GM18505 (cell line): ENCODE measurements around the gene EPHA10.

ENCODE experiments used
- ATAC-seq: cut with Tn5 transposase; IDR thresholded peaks from one replicate; pipeline ENCODE4 v1.9.1; 2021; ENCODE audit not compliant: unreplicated experiment
- POLR2A ChIP-seq: IDR thresholded peaks from 4 replicates; pipeline ENCODE4 v1.6.1; 2011; ENCODE audit warnings: borderline replicate concordance; ENCODE audit not compliant: insufficient read depth, insufficient read length; ENCODE audit errors: extremely low read depth

Gene EPHA10

DNA sequence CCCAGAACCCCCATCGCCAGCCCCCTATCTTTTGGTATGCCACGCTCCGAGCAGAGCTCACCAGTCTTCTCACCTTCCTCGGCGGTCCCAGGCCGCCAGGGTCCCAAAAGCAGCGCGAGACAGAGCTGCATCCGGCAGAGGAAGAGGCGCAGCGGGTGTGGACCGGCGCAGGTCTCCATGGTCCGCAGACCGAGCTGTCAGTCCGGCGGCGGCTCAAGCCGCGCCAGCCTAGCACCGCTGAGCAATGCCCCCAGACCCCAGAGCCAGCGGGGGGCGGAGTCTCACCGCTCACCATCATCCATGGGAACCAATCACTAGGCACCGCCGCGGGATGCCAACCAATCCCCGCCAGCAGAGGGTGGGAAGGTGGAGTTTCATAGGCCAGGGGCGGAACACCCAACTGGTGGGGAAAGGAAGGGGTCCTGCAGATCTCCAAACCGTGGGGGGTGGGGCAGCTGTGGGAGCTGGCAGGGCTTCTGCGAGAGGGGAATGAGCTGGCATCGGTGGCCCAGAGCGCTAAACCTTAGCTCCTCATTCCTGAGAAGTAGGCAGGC lies at the start of gene EPHA10:
Gene EPHA10, minus strand, starts transcription at position 233 of the 554 bp plus-strand sequence. Its CDS starts 54 bp downstream, at position 179.
- no peak for TF ChIP-seq POLR2A
- no peak for ATAC-seq

DNA sequence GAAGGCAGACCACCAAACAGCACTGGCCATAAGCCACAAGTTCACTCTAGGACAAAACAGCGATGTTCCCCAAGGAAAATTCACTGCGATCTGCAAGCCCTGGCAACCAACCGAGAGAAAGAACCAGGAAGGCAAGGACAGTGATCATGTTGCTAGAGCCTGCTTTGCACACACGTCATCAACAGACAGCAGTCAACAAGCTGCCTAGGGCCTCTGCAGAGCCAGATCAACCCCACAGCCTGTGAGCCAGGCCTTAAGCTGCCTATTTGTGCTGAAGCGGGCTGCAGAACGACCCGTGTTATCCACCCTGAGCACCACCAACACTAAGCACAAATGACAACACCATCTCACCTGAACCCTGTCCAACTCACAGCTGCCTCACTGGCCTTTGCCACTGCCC lies 49.3 kb upstream of the EPHA10 start:
- ATAC-seq, result no peak
- no peak for TF ChIP-seq POLR2A

DNA sequence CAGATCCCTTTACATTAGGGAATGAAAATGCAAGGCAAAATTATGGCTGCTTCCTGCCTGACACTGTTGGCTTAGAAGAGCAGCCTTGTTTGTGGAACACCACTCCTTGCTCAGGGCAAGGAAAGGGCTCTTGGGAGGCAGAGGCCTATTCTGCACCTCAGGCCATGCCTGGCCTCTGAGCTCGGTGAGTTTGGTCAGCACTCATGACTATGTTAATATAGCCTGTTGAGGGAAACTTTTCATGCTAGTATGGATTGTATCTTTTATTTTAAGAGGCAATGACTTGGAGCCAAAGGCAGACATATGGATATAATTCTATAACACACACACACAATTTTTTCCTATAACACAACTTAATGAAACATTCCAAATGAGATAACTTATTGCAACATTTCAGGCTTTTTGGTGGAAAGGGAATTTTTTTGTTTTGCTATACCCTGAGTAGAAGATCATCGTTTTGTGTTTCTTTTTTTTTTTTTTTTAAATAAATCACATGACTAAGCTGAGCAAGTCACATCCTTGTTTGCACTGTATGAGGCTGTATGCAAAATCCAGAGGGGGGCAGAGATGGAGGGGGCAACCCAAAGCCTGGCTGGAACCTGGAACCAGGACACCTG lies 48.7 kb upstream of the EPHA10 start:
- no peak for TF ChIP-seq POLR2A
- ATAC-seq, result no peak

DNA sequence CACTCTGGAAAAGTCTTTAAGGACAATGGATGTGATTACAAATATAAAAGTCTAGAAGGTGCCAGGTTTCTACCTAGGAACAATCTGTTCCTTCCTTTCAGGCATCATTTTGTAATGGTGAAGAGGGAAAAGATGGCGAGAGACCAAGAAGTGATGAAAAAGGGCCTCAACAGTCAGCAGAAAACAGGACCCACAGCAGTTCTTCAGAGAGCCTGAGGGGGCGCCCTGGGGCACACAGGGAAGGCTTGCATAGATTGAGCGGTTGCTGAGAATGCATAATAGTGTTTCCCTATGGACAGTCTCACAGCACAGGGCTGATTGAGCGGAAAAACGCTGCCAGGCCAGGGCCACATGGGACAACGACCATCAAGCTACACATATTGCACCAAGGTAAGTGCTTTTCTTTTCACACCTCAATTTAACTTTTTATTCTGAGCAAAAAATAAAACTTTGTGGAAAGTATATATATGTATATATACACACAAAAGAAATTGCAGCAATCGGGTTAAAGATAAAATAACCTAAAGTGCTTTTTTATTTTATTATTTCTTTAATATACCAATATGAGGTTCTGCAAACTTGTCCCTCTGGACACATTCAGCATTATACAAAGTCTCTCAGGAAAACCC lies 46.2 kb upstream of the EPHA10 start:
- TF ChIP-seq POLR2A, result no peak
- ATAC-seq, result no peak

DNA sequence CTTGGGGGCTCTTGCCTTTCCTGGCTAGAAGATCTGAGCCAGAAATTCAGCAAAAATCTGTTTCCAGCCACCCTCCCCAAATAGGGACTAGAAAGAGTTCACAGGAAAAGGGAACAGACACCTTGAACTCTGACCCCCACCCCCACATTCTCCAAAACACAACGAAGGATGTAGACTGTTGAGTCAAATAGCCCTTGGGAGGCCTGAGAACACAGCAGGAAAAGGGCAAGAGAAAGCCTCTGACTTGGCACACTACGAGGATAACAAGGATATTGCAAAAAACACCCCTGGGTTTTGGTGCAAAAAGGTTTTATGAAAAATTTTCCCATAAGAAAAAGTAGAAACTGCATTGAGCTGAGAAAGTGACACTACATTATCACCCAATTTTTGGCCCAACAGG lies 45.0 kb upstream of the EPHA10 start:
- TF ChIP-seq POLR2A, result no peak
- no peak for ATAC-seq

DNA sequence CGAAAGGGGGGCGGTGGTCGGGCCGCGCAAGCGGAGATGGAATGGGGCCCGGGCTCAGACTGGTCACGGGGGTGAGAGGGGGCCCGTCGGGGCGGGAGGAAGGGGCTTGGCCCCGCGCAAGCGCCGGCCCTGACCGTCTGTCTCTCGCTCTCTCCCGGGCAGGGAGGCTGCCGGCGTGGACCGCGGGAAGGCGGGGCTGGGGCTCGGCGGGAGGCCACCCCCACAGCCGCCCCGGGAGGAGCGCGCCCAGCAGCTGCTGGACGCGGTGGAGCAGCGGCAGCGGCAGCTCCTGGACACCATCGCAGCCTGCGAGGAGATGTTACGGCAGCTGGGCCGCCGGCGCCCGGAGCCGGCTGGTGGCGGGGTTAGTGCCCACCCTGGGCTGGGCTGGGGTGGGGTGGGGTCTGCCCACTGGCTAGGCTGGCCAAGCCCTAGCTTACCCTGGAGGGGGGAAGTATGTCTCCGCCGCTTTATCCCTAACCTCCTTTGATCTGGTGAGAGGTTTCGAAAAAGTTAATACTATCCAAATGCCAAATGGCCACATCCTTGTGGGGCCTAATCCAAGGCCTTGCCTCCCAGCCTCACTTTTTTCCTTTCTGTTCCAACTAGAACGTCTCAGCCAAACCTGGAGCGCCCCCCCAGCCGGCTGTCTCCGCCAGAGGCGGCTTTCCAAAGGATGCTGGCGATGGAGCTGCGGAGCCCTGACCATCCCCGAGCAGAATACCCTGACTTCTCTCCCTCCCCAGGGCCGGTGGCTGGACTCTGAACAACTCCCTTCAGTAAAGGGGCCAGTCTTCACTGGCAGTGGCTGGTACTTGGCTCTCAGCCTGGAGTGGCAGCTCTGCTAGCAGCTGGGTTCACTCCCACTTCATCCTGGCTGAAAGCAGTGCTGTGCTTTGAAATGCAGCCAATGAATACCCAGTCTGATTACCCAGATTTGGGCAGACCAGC lies 43.7 kb upstream of the EPHA10 start:
- no peak for TF ChIP-seq POLR2A
- peak; percentile 42 for ATAC-seq

DNA sequence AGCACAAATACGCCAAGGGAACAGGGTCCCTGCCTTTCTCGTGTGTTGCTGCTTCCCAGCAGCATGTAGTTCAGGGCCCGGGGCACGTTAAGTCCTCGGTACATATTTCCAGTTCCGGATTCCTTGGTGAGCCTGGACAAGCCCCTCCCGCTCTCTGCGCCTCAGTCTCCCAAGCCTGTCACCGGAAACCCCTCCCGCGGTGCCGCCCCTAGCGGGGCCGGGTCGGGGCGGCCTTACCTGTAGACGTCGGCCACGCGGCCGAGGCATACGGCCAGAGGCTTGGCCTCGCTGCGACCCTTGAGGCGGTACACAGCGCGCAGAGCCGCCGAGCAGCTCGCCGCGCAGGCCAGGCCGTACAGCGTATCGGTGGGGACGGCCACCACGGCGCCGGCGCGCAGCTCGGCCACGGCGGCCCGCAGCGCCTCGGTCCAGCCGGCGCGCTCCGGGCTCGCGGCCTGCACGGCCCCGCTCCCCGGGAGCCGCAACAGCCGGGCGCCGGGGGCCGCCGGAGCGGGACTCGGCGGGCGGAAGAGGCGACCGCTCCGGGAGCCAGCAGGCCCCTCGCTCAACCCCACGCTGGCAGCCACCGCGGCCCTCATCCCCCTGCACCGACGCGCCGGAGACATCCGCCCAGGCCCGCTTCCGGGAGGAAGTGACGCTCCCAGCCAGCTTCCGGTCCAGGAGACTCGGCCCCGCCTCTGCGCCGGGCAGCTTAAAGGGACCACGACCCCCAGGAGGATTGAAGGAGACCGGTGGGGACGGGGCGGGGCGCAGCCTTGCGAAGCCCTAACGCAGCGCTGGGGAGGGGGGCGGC lies 42.8 kb upstream of the EPHA10 start, which contains the start of the genes C1orf122 and YRDC:
Gene C1orf122, plus strand, starts transcription at position 236 of the 814 bp plus-strand sequence. CDS start 615 bp downstream, outside the sequence.
Gene YRDC, minus strand, starts transcription at position 654 of the 814 bp plus-strand sequence. Its CDS starts 28 bp downstream, at position 626.
- ATAC-seq, result peak; percentile 86
- peak; percentile 77 for TF ChIP-seq POLR2A

DNA sequence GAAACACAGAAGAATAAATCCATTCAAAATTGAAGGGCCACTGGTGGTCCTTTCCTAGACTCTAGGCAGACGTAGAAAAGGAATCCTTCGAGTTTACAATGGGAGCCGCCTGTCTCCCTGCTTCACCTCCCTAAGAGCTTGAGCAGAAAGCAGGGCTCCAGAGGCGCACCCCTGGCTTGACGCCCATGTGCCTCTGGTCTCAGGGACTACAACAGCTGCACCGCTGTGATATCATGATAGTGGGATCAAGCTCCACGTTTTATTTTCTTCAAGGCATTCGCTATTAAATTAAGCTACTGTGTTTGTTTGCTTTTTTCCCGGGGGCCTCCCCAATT lies 42.3 kb upstream of the EPHA10 start:
- no peak for TF ChIP-seq POLR2A
- ATAC-seq, result no peak

DNA sequence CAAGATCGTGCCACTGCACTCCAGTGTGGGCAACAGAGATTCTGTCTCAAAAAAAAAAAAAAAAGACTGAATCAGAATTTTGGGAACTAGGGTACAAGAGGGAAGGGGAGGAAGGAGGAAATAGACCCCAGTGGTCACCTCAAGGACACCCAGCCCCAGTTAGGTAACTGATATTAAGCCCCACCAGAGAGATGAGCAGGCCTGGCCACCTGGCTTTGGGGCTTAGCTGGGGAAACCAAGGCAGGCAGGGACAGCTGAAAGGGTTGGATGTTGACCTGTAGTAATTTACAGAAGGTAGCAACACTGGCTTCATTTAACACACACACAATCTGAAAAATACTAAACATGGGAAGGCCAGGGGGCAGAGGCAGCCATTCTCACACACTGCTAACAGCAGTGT lies 37.5 kb upstream of the EPHA10 start:
- no peak for ATAC-seq
- no peak for TF ChIP-seq POLR2A

DNA sequence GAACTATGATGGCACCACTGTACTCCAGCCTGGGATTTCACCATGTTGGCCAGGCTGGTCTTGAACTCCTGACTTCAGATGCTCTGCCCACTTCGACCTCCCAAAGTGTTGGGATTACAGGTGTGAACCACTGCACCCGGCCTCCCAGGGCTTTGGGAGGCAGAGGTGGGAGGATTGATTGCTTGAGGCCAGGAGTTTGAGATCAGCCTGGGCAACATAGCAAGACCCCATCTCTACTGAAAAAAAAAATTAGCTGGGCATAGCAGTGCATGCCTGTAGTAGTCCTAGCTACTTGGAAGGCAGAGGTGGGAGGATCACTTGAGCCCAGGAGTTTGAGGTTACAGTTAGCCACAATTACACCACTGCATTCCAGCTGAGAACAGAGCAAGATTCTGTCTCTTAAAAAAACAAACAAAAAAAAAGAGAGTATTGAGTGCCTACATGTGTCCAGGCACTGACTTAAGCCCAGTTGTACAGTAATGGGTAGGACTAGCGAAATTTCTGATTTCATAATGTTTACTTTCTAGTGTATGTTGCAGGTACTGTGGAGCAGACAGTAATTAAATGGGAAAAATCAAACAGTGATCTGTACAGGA lies 32.9 kb upstream of the EPHA10 start:
- TF ChIP-seq POLR2A, result no peak
- no peak for ATAC-seq

DNA sequence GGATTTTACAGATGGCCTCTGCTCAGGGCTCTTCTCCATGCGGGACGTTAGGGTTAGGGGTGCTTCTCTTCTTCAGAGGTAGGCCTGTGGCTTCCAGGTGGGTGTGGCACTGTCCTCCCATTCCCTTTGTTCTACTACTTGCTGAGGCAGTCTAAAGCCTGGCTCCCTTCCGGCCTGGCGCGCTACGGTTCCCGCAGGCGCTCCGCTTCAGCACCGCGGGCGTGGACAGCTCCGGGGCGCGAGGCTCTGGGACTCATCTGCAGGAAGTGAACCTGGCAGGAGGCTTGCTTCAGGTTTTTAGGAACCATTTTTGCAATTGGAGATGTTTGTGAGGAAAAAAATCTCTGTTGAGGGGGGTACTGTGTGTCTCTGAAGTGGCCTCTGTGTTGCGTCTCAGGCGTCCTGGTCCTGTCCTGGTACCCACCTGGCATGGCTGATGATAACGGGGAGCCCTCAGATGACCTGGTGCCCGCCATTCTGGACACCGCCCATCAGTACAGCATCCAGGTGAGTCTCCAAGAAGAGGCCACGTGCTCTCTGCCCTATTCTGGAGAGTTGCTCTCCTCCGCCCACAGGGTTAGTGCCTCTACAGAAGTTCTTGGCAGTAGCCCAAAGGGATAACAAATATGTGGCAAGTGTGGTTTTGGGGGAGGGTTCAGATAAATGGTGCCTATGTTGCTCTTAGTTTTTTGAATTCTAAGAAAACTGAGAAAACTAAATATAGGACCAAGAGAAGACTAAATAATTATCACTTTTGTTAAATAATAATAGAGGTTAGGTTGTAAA lies 30.6 kb upstream of the EPHA10 start:
- no peak for TF ChIP-seq POLR2A
- ATAC-seq, result no peak
